Measurements from ENCODE around the gene CYTH2.

The CYTH2 gene, protein sequence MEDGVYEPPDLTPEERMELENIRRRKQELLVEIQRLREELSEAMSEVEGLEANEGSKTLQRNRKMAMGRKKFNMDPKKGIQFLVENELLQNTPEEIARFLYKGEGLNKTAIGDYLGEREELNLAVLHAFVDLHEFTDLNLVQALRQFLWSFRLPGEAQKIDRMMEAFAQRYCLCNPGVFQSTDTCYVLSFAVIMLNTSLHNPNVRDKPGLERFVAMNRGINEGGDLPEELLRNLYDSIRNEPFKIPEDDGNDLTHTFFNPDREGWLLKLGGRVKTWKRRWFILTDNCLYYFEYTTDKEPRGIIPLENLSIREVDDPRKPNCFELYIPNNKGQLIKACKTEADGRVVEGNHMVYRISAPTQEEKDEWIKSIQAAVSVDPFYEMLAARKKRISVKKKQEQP

DNA sequence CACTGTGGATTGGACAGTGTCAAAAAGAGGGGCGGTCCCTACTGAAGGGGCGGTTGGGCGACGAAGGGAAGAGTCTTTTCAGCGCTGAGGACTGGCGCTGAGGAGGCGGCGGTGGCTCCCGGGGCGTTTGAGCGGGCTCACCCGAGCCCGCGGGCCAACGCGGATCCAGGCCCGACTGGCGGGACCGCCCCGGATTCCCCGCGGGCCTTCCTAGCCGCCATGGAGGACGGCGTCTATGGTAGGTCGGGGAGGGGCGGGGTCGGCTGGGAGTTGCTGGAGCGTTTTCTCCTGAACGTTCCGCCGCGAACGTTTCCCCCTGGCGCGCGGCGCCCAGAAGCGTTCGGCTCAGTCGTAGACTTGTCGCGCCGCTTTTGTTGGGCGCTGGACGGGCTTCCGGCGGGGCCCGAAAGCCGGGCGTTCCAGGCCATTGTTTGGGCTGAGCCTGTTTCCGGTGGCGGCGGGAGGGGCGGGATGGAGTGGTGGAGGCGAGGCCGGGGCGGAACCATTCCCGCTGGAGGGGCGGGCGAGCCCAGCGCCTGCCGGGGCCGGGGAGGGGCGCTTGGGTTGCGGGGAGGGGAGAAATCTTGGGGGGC is at the start of gene CYTH2:
CYTH2 (plus strand) TSS at position 81 of the 593 bp plus-strand sequence; CDS start at position 220, 139 bp downstream.
- DNase-seq (ENCODE audit: low spot score): peak; percentile 92

DNA sequence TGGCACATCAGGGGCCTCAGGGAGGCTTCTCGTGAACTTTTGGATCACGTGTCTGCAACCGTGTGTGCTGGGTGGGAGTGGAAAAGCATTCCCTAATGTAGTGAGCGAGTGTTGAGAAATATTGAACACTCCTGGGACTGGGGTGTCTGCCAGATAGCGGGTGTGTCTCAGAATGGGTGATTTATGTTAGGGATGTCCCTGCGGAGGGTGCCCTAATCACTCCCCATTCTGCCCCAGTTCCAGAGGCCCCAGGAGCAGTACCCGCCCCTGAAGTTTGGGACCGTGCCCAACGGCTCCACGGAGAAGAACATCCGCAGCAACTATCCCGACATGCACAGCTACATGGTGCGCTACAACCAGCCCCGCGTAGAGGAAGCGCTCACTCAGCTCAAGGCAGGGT is 47.6 kb upstream of the CYTH2 start:
- DNase-seq (ENCODE audit: low spot score): no peak

DNA sequence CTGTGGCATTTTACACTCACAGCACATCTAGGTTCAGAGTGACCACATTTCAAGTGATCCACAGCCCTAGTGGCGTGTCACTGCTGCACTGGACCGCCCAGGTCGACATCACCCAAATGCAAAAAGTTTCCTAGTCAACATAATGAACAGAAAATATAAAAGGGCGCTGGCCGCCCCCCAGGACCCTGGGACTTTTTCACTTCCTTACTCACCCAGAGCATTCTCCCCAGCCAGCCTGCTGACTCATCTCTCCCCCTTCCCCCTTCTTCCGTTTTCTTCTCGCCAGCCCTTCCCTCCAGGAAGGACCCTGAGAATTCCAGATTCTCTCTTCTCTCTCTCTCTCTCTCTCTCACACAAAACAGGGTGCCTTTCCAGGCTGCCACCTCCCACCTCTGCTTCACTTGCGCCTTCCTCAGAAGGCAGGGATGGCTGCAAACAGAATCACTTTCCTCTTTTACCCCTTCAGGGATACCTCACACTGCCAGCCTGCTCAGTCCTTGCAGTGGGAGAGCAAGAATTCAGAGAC is 44.4 kb upstream of the CYTH2 start:
- no peak for DNase-seq (ENCODE audit: low spot score)

DNA sequence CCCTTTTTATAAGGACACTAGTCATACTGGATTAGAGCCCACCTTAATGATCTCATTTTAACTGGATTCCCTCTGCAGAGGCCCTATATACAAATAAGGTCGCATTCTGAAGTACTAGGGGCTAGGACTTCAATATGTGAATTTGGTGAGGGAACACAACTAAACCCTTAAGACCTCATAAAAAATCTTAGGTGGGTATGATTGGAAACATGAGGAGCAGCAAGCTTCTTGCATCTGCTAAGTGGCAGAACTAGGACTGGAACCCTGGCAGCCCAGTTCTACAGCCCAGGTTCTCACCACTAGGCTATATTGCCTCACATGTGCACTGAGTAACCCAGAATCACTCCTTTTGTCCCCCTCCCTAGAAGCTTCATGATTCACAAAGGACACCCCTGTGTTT is 40.5 kb upstream of the CYTH2 start:
- no peak for DNase-seq (ENCODE audit: low spot score)

DNA sequence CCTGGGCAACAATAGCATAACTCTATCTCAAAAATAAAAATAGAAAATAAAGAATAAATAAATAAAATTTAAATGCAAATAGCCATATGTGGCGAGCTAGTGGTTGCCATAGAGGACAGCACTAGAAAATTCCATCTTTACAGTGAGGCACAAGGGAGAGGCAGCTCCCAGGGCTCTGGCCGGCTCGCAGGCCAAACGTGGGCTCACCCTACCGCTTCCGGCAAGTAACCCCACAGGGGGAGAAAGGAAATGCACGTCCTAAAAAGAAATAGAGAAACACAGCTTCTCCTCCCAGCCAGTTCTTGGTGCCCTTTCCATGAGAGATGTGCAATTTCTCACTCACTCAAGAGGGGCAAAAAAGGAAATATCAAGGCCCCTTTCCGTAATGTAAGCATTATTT is 35.8 kb upstream of the CYTH2 start:
- DNase-seq (ENCODE audit: low spot score): no peak

DNA sequence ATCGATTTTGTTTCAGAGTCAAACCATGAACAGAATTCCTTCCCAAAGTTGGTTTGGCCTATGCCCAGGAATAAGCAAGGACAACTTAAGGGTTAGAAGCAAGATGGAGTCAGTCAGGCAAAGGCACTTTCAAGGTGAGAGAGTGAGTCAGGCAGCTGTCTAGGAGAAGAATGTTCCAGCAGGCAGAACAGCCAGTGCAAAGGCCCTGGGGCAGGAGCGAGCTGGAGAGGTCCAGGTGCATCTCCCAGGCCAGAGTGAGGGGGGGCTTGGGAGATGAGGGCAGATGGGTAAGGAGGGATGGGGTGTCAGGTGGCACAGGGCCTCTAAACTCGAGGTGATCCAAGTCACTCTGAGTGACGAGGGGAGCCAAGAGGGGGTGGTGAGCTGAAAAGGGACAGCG is 32.6 kb upstream of the CYTH2 start:
- DNase-seq (ENCODE audit: low spot score): no peak

DNA sequence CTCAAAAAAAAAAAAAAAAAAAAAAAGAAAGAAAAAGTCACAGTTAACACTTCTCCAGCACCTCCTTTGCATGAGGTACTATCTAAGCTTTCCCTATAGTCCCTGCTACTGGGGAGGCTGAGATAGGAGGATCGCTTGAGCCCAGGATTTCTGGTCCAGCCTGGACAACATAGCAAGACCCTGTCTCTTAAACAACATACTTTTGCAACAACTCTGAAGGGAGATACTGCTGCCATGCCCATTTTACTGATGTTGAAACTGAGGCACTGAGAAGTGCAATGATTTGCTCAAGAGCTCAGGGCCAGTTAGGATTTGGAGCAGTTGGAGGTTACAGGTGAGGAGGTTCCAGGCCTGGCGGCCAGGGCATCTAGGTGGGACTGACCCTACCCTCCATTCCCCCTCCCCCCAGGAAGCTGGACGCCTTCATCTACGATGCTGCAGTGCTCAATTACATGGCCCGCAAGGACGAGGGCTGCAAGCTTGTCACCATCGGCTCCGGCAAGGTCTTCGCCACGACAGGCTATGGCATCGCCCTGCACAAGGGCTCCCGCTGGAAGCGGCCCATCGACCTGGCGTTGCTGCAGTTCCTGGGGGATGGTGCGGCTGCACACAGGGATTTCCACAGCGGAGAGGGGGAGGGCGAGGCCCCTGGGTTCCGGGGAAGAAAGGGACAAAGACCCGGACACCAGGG is 27.7 kb upstream of the CYTH2 start:
- DNase-seq (ENCODE audit: low spot score): no peak

DNA sequence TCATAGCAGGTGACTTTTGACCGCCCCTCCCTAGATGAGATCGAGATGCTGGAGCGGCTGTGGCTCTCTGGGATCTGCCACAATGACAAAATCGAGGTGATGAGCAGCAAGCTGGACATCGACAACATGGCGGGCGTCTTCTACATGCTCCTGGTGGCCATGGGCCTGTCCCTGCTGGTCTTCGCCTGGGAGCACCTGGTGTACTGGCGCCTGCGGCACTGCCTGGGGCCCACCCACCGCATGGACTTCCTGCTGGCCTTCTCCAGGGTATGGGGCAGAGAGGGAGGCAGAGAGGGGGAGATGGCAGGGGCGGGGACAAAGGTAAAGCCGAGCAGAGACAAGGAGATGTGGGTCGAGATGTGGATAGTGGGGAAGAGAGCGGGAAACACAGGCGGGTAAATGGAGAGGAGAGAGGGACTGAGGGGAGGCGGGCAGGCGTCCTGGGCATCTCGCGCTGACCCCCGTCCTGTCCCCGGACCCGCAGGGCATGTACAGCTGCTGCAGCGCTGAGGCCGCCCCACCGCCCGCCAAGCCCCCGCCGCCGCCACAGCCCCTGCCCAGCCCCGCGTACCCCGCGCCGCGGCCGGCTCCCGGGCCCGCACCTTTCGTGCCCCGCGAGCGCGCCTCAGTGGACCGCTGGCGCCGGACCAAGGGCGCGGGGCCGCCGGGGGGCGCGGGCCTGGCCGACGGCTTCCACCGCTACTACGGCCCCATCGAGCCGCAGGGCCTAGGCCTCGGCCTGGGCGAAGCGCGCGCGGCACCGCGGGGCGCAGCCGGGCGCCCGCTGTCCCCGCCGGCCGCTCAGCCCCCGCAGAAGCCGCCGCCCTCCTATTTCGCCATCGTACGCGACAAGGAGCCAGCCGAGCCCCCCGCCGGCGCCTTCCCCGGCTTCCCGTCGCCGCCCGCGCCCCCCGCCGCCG is 26.8 kb upstream of the CYTH2 start:
- DNase-seq (ENCODE audit: low spot score): no peak

DNA sequence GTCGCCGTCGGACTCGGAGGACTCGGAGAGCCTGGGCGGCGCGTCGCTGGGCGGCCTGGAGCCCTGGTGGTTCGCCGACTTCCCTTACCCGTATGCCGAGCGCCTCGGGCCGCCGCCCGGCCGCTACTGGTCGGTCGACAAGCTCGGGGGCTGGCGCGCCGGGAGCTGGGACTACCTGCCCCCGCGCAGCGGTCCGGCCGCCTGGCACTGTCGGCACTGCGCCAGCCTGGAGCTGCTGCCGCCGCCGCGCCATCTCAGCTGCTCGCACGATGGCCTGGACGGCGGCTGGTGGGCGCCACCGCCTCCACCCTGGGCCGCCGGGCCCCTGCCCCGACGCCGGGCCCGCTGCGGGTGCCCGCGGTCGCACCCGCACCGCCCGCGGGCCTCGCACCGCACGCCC is 25.9 kb upstream of the CYTH2 start:
- no peak for DNase-seq (ENCODE audit: low spot score)

DNA sequence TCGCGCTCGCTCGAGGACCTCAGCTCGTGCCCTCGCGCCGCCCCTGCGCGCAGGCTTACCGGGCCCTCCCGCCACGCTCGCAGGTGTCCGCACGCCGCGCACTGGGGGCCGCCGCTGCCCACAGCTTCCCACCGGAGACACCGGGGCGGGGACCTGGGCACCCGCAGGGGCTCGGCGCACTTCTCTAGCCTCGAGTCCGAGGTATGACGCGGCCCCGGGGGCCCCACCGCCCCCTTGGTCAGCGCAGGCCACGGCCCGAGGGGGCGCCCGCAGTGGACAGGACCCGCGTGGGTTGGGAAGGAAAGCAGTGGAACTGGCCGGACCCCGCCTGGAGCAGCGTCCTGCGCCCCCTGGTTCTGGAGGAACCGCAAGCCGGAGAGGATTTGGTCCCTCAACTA is 25.4 kb upstream of the CYTH2 start:
- no peak for DNase-seq (ENCODE audit: low spot score)

DNA sequence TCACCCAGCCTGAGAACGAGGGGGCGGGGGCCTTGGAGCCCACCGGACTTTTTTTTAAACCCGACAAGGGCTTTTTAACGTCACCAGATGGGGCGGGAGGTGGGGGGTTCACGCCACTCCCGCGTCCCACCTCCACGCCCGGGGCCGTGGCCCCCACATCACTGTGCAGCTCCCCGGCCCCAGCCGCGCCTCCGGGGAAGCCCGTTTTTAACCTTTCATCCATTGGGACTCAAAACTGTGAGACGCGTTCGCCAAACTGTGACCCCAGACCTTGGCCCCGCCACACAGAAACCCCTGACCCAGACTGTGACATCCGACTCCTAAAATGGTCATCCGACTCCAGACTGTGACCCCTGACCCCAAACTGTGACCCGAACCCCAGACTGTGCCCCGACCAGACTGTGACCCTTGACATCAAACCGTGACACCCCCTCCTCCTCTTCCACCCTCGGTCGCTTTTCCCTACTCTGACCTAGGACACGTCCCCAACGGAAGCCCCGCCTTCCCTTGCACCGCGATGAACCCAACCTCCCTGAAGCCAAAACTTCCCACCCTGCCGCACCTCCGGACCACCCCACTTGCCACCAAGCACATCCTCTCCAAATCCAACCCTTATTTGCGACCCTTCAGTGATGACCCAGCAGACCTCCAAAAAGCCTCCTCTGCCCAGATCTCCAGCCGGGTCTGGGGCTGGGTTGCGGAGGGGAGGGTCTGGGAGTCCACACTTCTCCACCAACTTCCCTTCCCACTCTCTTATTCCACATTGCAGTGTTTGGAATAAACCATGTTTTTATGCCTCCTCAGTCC is 24.8 kb upstream of the CYTH2 start:
- DNase-seq (ENCODE audit: low spot score): no peak

DNA sequence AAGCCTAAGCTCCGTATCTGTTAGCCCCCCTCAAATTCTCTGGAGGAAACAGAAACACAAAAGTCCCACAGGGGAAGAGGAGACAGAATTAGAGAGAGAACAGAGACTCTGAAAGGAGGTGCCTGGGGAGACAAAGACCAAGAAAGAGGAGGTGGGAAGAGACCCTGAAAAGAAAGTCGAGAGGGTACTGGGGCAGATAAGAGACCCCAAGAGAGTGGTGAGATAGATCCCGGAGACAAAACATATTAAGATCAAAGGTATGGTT is 24.3 kb upstream of the CYTH2 start:
- DNase-seq (ENCODE audit: low spot score): no peak

DNA sequence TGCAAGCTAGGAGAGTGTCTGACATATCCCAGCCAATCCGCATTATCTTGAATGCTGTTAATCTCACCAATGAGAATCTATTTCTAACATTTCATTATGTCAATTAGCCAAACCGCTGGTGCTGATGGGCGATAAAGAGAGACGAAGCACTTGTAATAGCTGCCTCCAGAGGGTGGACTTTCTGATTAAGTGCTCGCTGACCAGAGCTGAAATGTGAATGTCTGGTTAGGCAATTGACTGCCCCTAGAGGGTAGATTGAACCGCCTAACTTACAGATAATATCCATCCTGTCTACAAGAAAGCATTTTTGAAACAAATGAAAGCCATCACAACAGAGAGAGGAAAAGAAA is 23.9 kb upstream of the CYTH2 start:
- DNase-seq (ENCODE audit: low spot score): no peak

DNA sequence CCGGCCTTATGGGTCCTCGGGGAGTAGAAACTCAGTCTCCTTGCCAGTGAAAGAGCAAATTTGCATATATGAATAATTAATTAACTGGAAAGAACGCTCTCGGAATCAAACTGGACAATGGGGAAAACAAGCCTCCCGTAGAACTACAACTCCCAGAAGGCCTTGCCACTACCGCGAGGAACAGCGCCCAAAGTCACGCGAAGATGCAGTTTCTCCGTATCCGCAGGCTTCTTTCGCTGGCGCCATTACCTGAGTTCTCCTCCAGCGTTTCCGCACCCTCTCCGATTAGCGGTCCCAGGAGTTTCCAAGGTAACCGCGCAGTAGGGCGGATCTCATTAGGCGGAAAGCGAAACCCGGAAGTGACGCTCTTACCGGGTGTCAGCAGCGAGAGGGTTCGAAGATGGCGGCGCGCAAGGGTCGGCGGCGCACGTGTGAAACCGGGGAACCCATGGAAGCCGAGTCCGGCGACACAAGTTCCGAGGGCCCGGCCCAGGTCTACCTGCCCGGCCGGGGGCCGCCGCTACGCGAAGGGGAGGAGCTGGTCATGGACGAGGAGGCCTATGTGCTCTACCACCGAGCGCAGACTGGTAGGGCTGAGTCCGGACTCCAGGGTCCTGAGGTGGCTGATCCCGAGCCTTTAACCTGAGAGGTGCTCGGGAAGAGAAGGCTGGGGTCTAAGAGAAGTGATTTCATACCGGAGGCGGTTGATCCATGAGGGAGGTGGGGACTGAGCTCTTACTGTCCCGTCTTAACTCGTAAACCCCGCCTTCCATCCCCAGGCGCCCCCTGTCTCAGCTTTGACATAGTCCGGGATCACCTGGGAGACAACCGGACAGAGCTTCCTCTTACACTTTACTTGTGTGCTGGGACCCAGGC is 23.3 kb upstream of the CYTH2 start, which contains the start of gene GRWD1:
GRWD1 (plus strand) TSS at position 378 of the 876 bp plus-strand sequence; CDS start at position 401, 23 bp downstream.
- DNase-seq (ENCODE audit: low spot score): peak; percentile 93

DNA sequence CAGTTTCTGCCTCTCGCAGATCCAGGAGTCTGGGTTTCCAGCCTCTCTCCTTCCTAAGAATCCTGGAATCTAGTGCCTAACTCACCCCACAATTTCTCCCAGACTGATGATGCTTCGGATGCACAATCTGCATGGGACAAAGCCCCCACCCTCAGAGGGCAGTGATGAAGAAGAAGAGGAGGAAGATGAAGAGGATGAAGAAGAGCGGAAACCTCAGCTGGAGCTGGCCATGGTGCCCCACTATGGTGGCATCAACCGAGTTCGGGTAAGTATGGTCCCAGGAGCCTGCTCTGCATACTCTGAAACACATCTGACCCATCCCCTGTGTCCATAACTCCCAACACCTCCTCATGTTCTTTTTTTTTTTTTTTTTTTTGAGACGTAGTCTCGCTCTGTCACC is 22.6 kb upstream of the CYTH2 start:
- no peak for DNase-seq (ENCODE audit: low spot score)

DNA sequence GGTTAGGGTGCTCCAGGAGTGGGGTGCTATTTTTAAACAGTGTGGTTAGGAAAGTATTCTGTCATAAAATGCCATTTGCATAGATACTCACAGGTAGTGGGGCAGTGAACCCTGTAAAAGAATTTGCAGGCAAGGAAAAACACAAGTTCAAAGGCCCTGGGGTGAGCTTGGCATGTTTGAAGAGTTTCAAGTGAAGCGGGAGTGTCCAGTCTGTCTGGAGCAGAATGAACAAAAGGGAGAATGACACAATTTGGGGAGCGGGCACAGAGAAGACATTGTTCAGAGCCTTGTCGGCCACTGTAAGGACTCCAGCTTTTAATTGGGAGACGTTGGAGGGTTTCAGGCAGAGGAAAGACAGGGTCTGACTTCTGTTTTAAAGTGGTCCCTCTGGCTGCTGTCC is 20.6 kb upstream of the CYTH2 start:
- no peak for DNase-seq (ENCODE audit: low spot score)

DNA sequence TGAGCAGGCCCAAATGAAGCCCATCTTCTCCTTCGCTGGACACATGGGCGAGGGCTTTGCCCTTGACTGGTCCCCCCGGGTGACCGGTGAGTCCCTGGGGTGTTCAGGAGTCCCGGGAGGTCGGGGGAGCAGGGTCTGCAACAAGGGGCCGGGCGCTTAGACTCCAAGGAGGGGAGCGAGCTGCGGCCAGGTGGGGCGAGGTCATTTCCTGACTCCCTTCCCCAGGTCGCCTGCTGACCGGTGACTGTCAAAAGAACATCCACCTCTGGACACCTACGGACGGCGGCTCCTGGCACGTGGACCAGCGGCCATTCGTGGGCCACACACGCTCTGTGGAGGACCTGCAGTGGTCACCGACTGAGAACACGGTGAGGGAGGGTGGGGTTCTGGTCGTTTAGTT is 18.7 kb upstream of the CYTH2 start:
- no peak for DNase-seq (ENCODE audit: low spot score)

DNA sequence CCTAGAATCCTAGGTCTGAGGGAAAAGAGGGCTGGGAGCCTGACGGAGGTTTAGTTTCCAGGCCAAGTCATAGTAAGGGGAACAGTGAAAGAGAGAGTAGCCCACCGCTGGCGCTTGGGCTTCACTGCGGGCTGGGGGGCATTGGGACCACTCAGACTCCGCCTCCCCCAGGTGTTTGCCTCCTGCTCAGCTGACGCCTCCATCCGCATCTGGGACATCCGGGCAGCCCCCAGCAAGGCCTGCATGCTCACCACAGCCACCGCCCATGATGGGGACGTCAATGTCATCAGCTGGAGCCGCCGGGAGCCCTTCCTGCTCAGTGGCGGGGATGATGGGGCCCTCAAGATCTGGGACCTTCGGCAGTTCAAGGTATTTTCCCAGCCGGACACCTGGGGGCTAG is 18.3 kb upstream of the CYTH2 start:
- no peak for DNase-seq (ENCODE audit: low spot score)

DNA sequence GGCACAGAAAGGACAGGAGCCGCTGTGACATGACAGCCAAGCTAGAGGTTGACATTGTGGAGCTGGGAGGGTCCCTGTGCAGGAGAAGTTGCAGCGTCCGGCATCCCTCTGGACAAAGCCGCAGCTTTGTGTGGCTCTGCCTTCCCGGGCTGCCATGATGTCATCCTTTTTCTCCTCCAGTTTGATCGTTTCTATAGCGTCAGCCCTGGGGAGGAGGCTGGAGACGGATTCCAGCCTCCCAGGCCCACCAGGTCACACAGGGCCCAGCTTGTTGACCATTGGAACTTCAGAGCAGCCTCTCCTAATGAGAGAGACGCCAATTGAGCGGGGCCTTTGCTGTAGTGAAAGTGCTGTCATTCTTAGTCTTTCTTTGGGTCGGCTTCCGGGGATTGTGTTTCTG is 17.5 kb upstream of the CYTH2 start:
- DNase-seq (ENCODE audit: low spot score): no peak
